DOHH2 (cell line): ENCODE results near the gene CELA2B.

Experiments used
- H3F3A ChIP-seq: fragments of 200-600 bp; sonication (generic), shearing (Covaris generic); 2 replicates; pipeline ENCODE4 v1.6.0; 2016; ENCODE audit warnings: antibody characterized with exemption, mild to moderate bottlenecking; ENCODE audit not compliant: control insufficient read depth, insufficient read depth
- H3K27ac ChIP-seq: fragments of 200-600 bp; sonication (generic); 2 replicates; pipeline ENCODE4 v1.5.1; 2014; ENCODE audit warnings: low read depth, mild to moderate bottlenecking, low read length, moderate library complexity
- H3K27me3 ChIP-seq: fragments of 200-600 bp; sonication (generic); 2 replicates; pipeline ENCODE4 v1.6.1; 2014; ENCODE audit warnings: mild to moderate bottlenecking, low read length, mixed read lengths; ENCODE audit not compliant: control insufficient read depth
- H3K36me3 ChIP-seq: fragments of 200-600 bp; sonication (generic); 2 replicates; pipeline ENCODE4 v1.6.1; 2014; ENCODE audit warnings: mild to moderate bottlenecking, low read length, moderate library complexity, mixed read lengths; ENCODE audit not compliant: control insufficient read depth
- H3K4me1 ChIP-seq: fragments of 200-600 bp; sonication (generic); 2 replicates; pipeline ENCODE4 v1.6.1; 2014; ENCODE audit warnings: mild to moderate bottlenecking, low read length, mixed read lengths; ENCODE audit not compliant: control insufficient read depth
- H3K4me2 ChIP-seq: fragments of 200-600 bp; sonication (generic); 2 replicates; pipeline ENCODE4 v1.6.0; 2014; ENCODE audit warnings: mild to moderate bottlenecking, low read length, moderate library complexity
- H3K4me3 ChIP-seq: fragments of 200-600 bp; sonication (generic); 2 replicates; pipeline ENCODE4 v1.5.1; 2014; ENCODE audit warnings: mild to moderate bottlenecking, low read length, mixed read lengths
- H3K79me2 ChIP-seq: fragments of 200-600 bp; sonication (generic); 2 replicates; pipeline ENCODE4 v1.6.1; 2014; ENCODE audit warnings: mild to moderate bottlenecking, low read length, mixed read lengths; ENCODE audit not compliant: control insufficient read depth
- H3K9me2 ChIP-seq: fragments of 200-600 bp; sonication (generic); replicated peaks from 2 replicates; pipeline ENCODE4 v1.6.1; 2014; ENCODE audit warnings: mild to moderate bottlenecking, low read length, mixed read lengths; ENCODE audit not compliant: control insufficient read depth
- H3K9me3 ChIP-seq: fragments of 200-600 bp; sonication (generic); 2 replicates; pipeline ENCODE4 v1.6.1; 2014; ENCODE audit warnings: antibody characterized with exemption, low read length, mixed read lengths; ENCODE audit not compliant: control insufficient read depth, insufficient read depth
- H4K20me1 ChIP-seq: fragments of 200-600 bp; sonication (generic); 2 replicates; pipeline ENCODE4 v1.6.0; 2014; ENCODE audit warnings: low read depth, mild to moderate bottlenecking, antibody characterized with exemption, low read length, moderate library complexity; ENCODE audit not compliant: control insufficient read depth, insufficient read depth
- EZH2phosphoT487 ChIP-seq: fragments of 200-600 bp; sonication (generic); IDR thresholded peaks from 2 replicates; pipeline ENCODE4 v1.6.1; 2017; ENCODE audit warnings: borderline replicate concordance, mild to moderate bottlenecking, antibody characterized with exemption, low read length, moderate library complexity, mixed read lengths
- TF ChIP-seq, protein P1 (sequence below): fragments of 200-600 bp; sonication (generic); IDR thresholded peaks from one replicate; pipeline ENCODE4 v1.5.1; 2014; ENCODE audit warnings: antibody characterized with exemption, mild to moderate bottlenecking, low read depth, low read length; ENCODE audit not compliant: poor library complexity, severe bottlenecking

Gene CELA2B

DNA sequence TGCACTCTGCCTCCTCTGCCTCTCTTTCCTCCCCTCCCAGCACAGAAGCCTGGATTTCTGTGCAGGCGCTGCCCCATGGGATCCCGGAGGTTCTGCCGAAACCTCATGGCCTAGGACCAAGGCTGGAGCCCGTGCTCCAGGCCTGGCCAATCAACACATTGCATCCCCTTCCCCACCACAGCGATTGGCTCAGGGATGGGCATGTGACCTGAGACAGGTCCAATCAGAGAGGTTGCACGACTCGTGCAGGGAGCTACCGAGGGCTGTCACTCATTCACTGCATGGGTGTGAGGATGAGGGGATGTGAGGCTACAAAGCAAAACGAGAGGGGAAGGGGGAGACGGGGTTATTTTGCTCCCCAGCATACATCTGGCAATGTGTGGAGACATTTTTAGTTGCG, 3.3 kb upstream of the CELA2B start:
- Histone ChIP-seq H3K4me3 (no peak overlapping the region), H4K20me1 (no peaks in the 10 kb centered on the region), H3F3A (no peaks in the 10 kb centered on the region), H3K9me2 (no peaks in the 10 kb centered on the region), H3K4me1 (no peaks in the 10 kb centered on the region), H3K27ac (no peak overlapping the region), H3K4me2 (no peak overlapping the region), H3K27me3 (no peaks in the 10 kb centered on the region), H3K79me2 (no peaks in the 10 kb centered on the region), H3K36me3 (no peaks in the 10 kb centered on the region), H3K9me3 (no peaks in the 10 kb centered on the region)
- TF ChIP-seq, protein P1, sequence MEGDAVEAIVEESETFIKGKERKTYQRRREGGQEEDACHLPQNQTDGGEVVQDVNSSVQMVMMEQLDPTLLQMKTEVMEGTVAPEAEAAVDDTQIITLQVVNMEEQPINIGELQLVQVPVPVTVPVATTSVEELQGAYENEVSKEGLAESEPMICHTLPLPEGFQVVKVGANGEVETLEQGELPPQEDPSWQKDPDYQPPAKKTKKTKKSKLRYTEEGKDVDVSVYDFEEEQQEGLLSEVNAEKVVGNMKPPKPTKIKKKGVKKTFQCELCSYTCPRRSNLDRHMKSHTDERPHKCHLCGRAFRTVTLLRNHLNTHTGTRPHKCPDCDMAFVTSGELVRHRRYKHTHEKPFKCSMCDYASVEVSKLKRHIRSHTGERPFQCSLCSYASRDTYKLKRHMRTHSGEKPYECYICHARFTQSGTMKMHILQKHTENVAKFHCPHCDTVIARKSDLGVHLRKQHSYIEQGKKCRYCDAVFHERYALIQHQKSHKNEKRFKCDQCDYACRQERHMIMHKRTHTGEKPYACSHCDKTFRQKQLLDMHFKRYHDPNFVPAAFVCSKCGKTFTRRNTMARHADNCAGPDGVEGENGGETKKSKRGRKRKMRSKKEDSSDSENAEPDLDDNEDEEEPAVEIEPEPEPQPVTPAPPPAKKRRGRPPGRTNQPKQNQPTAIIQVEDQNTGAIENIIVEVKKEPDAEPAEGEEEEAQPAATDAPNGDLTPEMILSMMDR: no peak
- no peak for TF ChIP-seq EZH2phosphoT487

DNA sequence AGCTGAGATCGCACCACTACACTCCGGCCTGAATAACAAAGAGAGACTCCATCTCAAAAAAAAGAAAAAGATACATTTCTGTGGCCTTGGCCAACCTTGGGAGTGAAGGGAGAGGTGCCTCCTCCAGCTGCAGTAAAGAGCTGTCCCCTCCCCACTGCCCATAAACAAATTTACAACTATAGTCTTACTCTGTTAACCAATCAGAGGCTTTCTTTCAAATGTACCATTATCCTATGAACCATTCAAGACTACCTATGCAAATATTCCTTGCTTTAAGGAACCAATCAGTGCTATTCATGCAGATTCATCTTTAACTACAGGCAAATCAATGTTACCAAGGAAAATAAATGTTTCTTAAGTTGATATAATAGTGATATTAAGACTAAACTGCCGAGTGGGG, 1.0 kb downstream of the CELA2B start:
- Histone ChIP-seq H3K4me2 (no peak overlapping the region), H3K4me1 (no peaks in the 10 kb centered on the region)

DNA sequence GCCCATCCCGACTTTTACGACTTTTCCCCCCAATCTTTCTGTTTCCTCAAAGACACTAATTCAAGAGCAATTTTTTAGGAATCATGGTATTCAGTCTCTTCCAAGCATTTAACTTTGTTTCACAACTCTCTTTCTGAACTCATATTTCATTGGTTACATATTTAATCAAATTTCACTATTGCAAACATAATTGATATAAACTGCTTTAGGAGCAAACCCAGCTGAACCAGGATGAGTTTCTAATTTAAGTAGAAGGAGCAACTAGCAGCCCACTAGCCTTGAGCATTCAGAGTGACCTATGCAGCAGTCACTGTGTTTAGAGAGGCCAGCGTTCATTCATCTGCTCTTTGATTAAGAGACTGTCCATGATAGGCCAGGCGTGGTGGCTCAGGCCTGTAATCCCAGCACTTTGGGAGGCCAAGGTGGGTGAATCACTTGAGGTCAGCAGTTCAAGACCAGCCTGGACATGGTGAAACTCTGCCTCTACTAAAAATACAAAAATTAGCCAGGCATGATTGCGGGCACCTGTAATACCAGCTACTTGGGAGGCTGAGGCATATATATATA, 1.8 kb downstream of the CELA2B start:
- Histone ChIP-seq H3K9me2 (no peaks in the 10 kb centered on the region), H3K4me2 (no peak overlapping the region), H3K36me3 (no peaks in the 10 kb centered on the region), H4K20me1 (no peaks in the 10 kb centered on the region), H3K79me2 (no peaks in the 10 kb centered on the region), H3K27ac (no peak overlapping the region), H3K4me3 (no peak overlapping the region), H3K4me1 (no peaks in the 10 kb centered on the region), H3K27me3 (no peaks in the 10 kb centered on the region), H3F3A (no peaks in the 10 kb centered on the region), H3K9me3 (no peaks in the 10 kb centered on the region)
- no peak for TF ChIP-seq EZH2phosphoT487
- TF ChIP-seq, protein P1: no peak

More for the DNA sequence above, 1.0 kb downstream of the CELA2B start:
- Histone ChIP-seq H3K79me2 (no peaks in the 10 kb centered on the region), H3K4me3 (no peak overlapping the region), H3K36me3 (no peaks in the 10 kb centered on the region), H3K9me3 (no peaks in the 10 kb centered on the region), H4K20me1 (no peaks in the 10 kb centered on the region), H3F3A (no peaks in the 10 kb centered on the region), H3K27ac (no peak overlapping the region), H3K27me3 (no peaks in the 10 kb centered on the region), H3K9me2 (no peaks in the 10 kb centered on the region)
- no peak for TF ChIP-seq EZH2phosphoT487
- TF ChIP-seq, protein P1: no peak
